Smooth muscle cell (in vitro differentiated cells): ENCODE results near the gene KYAT1. TPM values are rescaled to one million over a fixed set of nuclear protein-coding genes. Genes with fewer than 3 reads are reported as not detected.

ENCODE experiments used
- DNase-seq: peaks from one replicate; lab custom pipeline; 2025; ENCODE audit not compliant: unreplicated experiment; lab: John Stamatoyannopoulos, UW
- H2AFZ ChIP-seq: fragments of 200-600 bp; sonication (generic); 2 replicates; pipeline ENCODE4 v1.6.0; 2016; ENCODE audit warnings: antibody characterized with exemption, low read depth, mild to moderate bottlenecking
- H3F3A ChIP-seq: fragments of 200-600 bp; sonication (generic); 2 replicates; pipeline ENCODE4 v1.6.0; 2017; ENCODE audit warnings: antibody characterized with exemption, low read depth
- H3K27ac ChIP-seq: fragments of 200-600 bp; sonication (generic); 2 replicates; pipeline ENCODE4 v1.5.1; 2016; ENCODE audit warnings: low read depth, mild to moderate bottlenecking
- H3K27me3 ChIP-seq: fragments of 200-600 bp; sonication (generic); 2 replicates; pipeline ENCODE4 v1.6.1; 2016; ENCODE audit warnings: low read depth, mild to moderate bottlenecking
- H3K36me3 ChIP-seq: fragments of 200-600 bp; sonication (generic); 2 replicates; pipeline ENCODE4 v1.5.1; 2016; ENCODE audit warnings: low read depth
- H3K4me1 ChIP-seq: fragments of 200-600 bp; sonication (generic); 2 replicates; pipeline ENCODE4 v1.5.1; 2016; ENCODE audit warnings: low read depth
- H3K4me2 ChIP-seq: fragments of 200-600 bp; sonication (generic); 2 replicates; pipeline ENCODE4 v1.6.0; 2016; ENCODE audit warnings: mild to moderate bottlenecking
- H3K4me3 ChIP-seq: fragments of 200-600 bp; sonication (generic); 2 replicates; pipeline ENCODE4 v1.5.1; 2016; ENCODE audit warnings: mild to moderate bottlenecking
- H3K79me2 ChIP-seq: fragments of 200-600 bp; sonication (generic); 2 replicates; pipeline ENCODE4 v1.6.0; 2016; ENCODE audit warnings: low read depth, mild to moderate bottlenecking
- H3K9ac ChIP-seq: fragments of 200-600 bp; sonication (generic); 2 replicates; pipeline ENCODE4 v1.6.0; 2016; ENCODE audit warnings: low read depth
- H3K9me3 ChIP-seq: fragments of 200-600 bp; sonication (generic); replicated peaks from 2 replicates; pipeline ENCODE4 v1.5.1; 2016; ENCODE audit warnings: low read depth
- H4K20me1 ChIP-seq: fragments of 200-600 bp; sonication (generic); 2 replicates; pipeline ENCODE4 v1.6.0; 2016; ENCODE audit warnings: low read depth
- CTCF ChIP-seq: fragments of 200-600 bp; sonication (generic); IDR thresholded peaks from 2 replicates; pipeline ENCODE4 v1.5.1; 2017; ENCODE audit warnings: borderline replicate concordance, mild to moderate bottlenecking, antibody characterized with exemption; ENCODE audit not compliant: insufficient read depth, poor library complexity, severe bottlenecking
- WGBS: methylation state at CpG from one replicate; pipeline ENCODE4 v1.1.7; 2016; ENCODE audit warnings: low lambda C conversion rate; 5-methylcytosine and 5-hydroxymethylcytosine counted together
- polyA plus RNA-seq: library from polyadenylated mRNA; unstranded; fragments of >200 nt; fragmentation: Nextera tagmentation; extraction: Ambion mirVana; gene quantifications from 2 replicates; pipeline ENCODE4 v1.2.1, GENCODE V29; 2016
- total RNA-seq: library from RNA; depleted of rRNA; stranded (reverse); fragments of >200 nt; gene quantifications from 2 replicates; pipeline ENCODE4 v1.2.3, GENCODE V29; 2014

Gene KYAT1
- total and polyA plus RNA-seq, 2 experiments from 2014 or later: 3.1 to 7.7 TPM

GRCh38 chr9:128829477-128830251, 52.1 kb downstream of the KYAT1 start, which contains the start of gene SPOUT1:
Gene SPOUT1 (minus strand): TSS chr9:128829794. CDS start chr9:128829780, 14 bp downstream.
- Histone ChIP-seq H3K4me2 (peak within 1 kb of the TSS; percentile 98), H3K9me3 (no peaks in the 10 kb centered on the region), H3K4me3 (peak within 1 kb of the TSS; percentile 71), H3K9ac (peak within 1 kb of the TSS; percentile 66), H3K27me3 (no peaks in the 10 kb centered on the region), H3F3A (no peaks in the 10 kb centered on the region), H3K4me1 (peaks cover 8% of the 10 kb centered on the region), H3K27ac (no peak within 1 kb of the TSS), H2AFZ (peak within 1 kb of the TSS; percentile 91), H3K36me3 (no peaks in the 10 kb centered on the region), H3K79me2 (no peaks in the 10 kb centered on the region), H4K20me1 (no peaks in the 10 kb centered on the region)
- 2% methylated on average over 49 of the region's 56 CpGs for WGBS
- TF ChIP-seq CTCF: no peak
- peak; percentile 64 for DNase-seq

- Histone ChIP-seq H3K4me3 (peak overlapping the region; percentile 71), H3K4me1 (peaks cover 8% of the 10 kb centered on the region), H3F3A (no peaks in the 10 kb centered on the region), H3K9me3 (no peaks in the 10 kb centered on the region), H3K9ac (peak overlapping the region; percentile 66), H3K4me2 (peak overlapping the region; percentile 98), H3K36me3 (no peaks in the 10 kb centered on the region), H2AFZ (peak overlapping the region; percentile 91), H3K79me2 (no peaks in the 10 kb centered on the region), H3K27ac (no peak overlapping the region), H3K27me3 (no peaks in the 10 kb centered on the region), H4K20me1 (no peaks in the 10 kb centered on the region)
- WGBS: 35% methylated on average over 18 of the region's 18 CpGs
- TF ChIP-seq CTCF: no peak
- DNase-seq: no peak
These were observed 52.9 kb downstream of the KYAT1 start for GRCh38 chr9:128828719-128829452.

GRCh38 chr9:128828267-128828666, 53.5 kb downstream of the KYAT1 start:
- H3K9ac ChIP-seq: no peak overlapping the region
- no peaks in the 10 kb centered on the region for H3K9me3 ChIP-seq
- no peaks in the 10 kb centered on the region for H3K79me2 ChIP-seq
- H3K4me2 ChIP-seq: peak overlapping the region; percentile 98
- no peaks in the 10 kb centered on the region for H4K20me1 ChIP-seq
- no peaks in the 10 kb centered on the region for H3K27me3 ChIP-seq
- DNase-seq: no peak
- no peaks in the 10 kb centered on the region for H3K36me3 ChIP-seq
- WGBS: 95% methylated on average over 8 of the region's 8 CpGs
- no peak overlapping the region for H2AFZ ChIP-seq
- H3F3A ChIP-seq: no peaks in the 10 kb centered on the region
- H3K4me1 ChIP-seq: peaks cover 8% of the 10 kb centered on the region
- no peak overlapping the region for H3K27ac ChIP-seq
- no peak overlapping the region for H3K4me3 ChIP-seq
- no peak for TF ChIP-seq CTCF
